ACC112 (cell line): ENCODE measurements around the gene CHIA.

Experiments used
- H2AFZ ChIP-seq: fragments of 200-600 bp; sonication (generic); one replicate; pipeline ENCODE4 v1.6.0; 2017; ENCODE audit warnings: antibody characterized with exemption, low read length; ENCODE audit not compliant: unreplicated experiment
- H3K27ac ChIP-seq: fragments of 200-600 bp; sonication (generic); 2 replicates; pipeline ENCODE4 v1.5.1; 2014; ENCODE audit warnings: low read depth, mild to moderate bottlenecking, antibody characterized with exemption, low read length, moderate library complexity
- H3K27me3 ChIP-seq: fragments of 200-600 bp; sonication (generic); 2 replicates; pipeline ENCODE4 v1.6.1; 2014; ENCODE audit warnings: mild to moderate bottlenecking, antibody characterized with exemption, low read length, moderate library complexity, mixed read lengths; ENCODE audit not compliant: insufficient read depth
- H3K36me3 ChIP-seq: fragments of 200-600 bp; sonication (generic); 2 replicates; pipeline ENCODE4 v1.6.1; 2016; ENCODE audit warnings: mild to moderate bottlenecking, antibody characterized with exemption, low read length, moderate library complexity, mixed read lengths; ENCODE audit not compliant: insufficient read depth
- H3K4me1 ChIP-seq: fragments of 200-600 bp; sonication (generic); one replicate; pipeline ENCODE4 v1.6.1; 2016; ENCODE audit warnings: low read length, mixed read lengths; ENCODE audit not compliant: insufficient read depth, unreplicated experiment, control insufficient read depth
- H3K4me3 ChIP-seq: fragments of 200-600 bp; sonication (generic); 2 replicates; pipeline ENCODE4 v1.5.1; 2014; ENCODE audit warnings: mild to moderate bottlenecking, low read depth, low read length
- H3K79me2 ChIP-seq: fragments of 200-600 bp; sonication (generic); one replicate; pipeline ENCODE4 v1.6.0; 2016; ENCODE audit warnings: low read length; ENCODE audit not compliant: control insufficient read depth, unreplicated experiment, insufficient read depth

The CHIA gene

GRCh38 chr1:111364690-111365089 is 74.0 kb downstream of the CHIA start:
- Histone ChIP-seq H3K27ac (no peak overlapping the region), H3K4me3 (no peak overlapping the region), H3K36me3 (no peaks in the 10 kb centered on the region), H3K27me3 (peaks cover 63% of the 10 kb centered on the region), H3K4me1 (no peaks in the 10 kb centered on the region), H3K79me2 (no peaks in the 10 kb centered on the region), H2AFZ (no peak overlapping the region)

GRCh38 chr1:111366256-111366655 is 75.6 kb downstream of the CHIA start:
- H3K79me2 ChIP-seq = no peaks in the 10 kb centered on the region
- H3K4me3 ChIP-seq = no peak overlapping the region
- no peak overlapping the region for H2AFZ ChIP-seq
- no peaks in the 10 kb centered on the region for H3K36me3 ChIP-seq
- no peak overlapping the region for H3K27ac ChIP-seq
- peaks cover 3% of the 10 kb centered on the region for H3K4me1 ChIP-seq
- peaks cover 63% of the 10 kb centered on the region for H3K27me3 ChIP-seq

GRCh38 chr1:111369177-111369576 is 78.5 kb downstream of the CHIA start:
- Histone ChIP-seq H3K79me2 (no peaks in the 10 kb centered on the region), H3K4me1 (peaks cover 3% of the 10 kb centered on the region), H3K36me3 (no peaks in the 10 kb centered on the region), H2AFZ (no peak overlapping the region), H3K27me3 (peaks cover 54% of the 10 kb centered on the region), H3K27ac (no peak overlapping the region), H3K4me3 (no peak overlapping the region)

GRCh38 chr1:111369645-111370044 is 79.0 kb downstream of the CHIA start:
- H3K27ac ChIP-seq = no peak overlapping the region
- peaks cover 3% of the 10 kb centered on the region for H3K4me1 ChIP-seq
- no peak overlapping the region for H2AFZ ChIP-seq
- H3K4me3 ChIP-seq = no peak overlapping the region
- no peaks in the 10 kb centered on the region for H3K79me2 ChIP-seq
- no peaks in the 10 kb centered on the region for H3K36me3 ChIP-seq
- H3K27me3 ChIP-seq = peaks cover 54% of the 10 kb centered on the region
